Mesothelial cell of epicardium (in vitro differentiated cells): ENCODE results near the gene NR3C2. TPM values are rescaled to one million over a fixed set of nuclear protein-coding genes. Genes with fewer than 3 reads are reported as not detected.
A peak's percentile ranks its signal among the peaks of the same experiment; 100 is the strongest.

Source experiments
- DNase-seq, 2 experiments: peaks; one replicate each; pipeline ENCODE4 v3.0.0; 2021; ENCODE audit warnings: low spot score in 2 of 2; ENCODE audit not compliant: unreplicated experiment in 2 of 2
- H3K27ac Mint-ChIP-seq: 2 replicates; pipeline ENCODE4 v1.8.0; 2021; ENCODE audit warnings: mixed read lengths
- H3K27me3 Mint-ChIP-seq: 2 replicates; pipeline ENCODE4 v1.8.0; 2021; ENCODE audit warnings: low read depth, mixed read lengths
- H3K36me3 Mint-ChIP-seq: 2 replicates; pipeline ENCODE4 v1.8.0; 2021; ENCODE audit warnings: mixed read lengths
- H3K4me1 Mint-ChIP-seq: 2 replicates; pipeline ENCODE4 v1.8.0; 2021; ENCODE audit warnings: mixed read lengths
- H3K4me3 Mint-ChIP-seq: 2 replicates; pipeline ENCODE4 v1.8.0; 2021; ENCODE audit warnings: mild to moderate bottlenecking, moderate library complexity, mixed read lengths
- H3K9me3 Mint-ChIP-seq: 2 replicates; pipeline ENCODE4 v1.8.0; 2021; ENCODE audit warnings: mixed read lengths
- CTCF ChIP-seq: fragments of 200-600 bp; sonication (generic); IDR thresholded peaks from one replicate; pipeline ENCODE4 v1.5.0; 2021; ENCODE audit warnings: antibody characterized with exemption; ENCODE audit not compliant: unreplicated experiment
- total RNA-seq: library from RNA; stranded (reverse); gene quantifications from 3 replicates; pipeline ENCODE4 v1.2.1, GENCODE V29; 2021

NR3C2 gene
- total RNA-seq, 1 donor from 2014 or later: 5.2 TPM

DNA sequence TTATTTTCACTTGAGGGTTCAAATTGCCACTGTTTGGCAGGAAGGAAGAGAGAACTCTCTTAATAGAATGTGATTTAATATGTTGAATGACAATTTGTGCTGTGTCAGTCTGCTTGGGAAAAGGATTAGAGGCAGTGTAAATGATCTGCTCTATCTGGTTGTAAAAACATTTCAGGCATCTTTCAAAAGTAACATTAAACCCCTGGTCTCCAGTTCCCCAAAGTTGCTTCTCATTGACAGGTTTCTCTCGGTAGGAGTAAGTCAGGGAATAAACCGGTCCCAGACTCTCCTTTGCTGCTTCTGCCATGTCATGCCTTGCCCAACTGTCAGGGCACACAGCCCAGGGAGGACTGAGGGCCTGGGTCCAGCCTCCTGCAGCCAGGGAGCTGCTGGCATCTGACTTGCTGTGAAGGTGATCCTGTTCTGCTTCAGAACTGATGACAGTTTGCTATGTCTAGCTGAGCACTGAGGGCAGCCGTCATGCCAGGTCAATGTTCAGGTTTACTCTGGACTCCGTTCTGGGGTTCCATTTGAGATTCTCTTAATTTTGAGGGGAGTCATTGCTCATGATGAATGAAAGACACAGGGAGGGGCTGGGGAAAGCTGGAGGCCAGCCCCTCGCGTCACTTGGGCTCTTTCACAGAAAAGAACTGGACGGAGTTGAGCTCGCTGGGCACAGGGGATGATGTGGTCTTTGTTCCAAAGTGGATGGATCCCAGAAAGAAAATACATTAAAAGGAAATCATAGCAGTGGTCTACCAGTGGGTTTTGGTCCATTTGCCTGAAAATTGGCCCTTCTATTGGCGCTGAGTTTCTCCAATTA, 397.9 kb downstream of the NR3C2 start:
- H3K9me3 Mint-ChIP-seq: no peaks in the 10 kb centered on the region
- no peak overlapping the region for H3K4me3 Mint-ChIP-seq
- peaks cover 13% of the 10 kb centered on the region for H3K4me1 Mint-ChIP-seq
- H3K27me3 Mint-ChIP-seq: no peaks in the 10 kb centered on the region
- H3K27ac Mint-ChIP-seq: no peak overlapping the region
- peaks cover 3% of the 10 kb centered on the region for H3K36me3 Mint-ChIP-seq
- DNase-seq: no peak
- no peak for TF ChIP-seq CTCF

DNA sequence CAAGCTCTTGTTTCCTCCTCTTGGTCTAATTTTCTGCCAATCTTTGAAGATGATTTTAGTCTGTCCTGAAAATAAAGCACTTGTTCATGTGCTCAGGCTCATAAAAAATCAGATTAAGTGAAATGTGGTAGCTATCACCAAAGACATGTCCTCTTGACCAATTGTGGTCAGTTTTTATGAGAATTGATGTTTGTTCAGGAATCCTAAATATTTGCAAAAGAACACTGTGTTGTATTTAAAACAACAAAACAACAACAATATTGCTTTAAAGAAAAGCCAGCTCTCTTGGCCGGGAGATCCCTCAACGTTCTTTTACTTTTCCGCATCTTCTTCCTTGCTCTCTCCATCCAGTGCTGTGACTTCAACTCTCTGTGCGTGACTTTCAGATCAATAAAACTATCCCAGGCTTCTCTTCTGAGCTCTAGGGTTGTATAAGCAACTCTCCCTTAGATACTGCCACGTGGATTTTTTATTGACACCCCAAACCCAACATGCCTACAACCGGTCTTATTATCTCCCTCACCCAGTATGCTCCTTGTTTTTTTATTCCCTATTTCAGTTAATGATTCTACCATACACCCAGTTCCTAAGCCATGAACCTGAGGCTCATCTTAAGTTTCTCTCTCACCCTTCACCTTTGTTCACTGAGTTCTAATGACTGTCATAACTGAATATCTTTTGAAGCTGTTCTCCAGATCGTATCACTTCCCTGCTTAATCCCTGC, 400.4 kb downstream of the NR3C2 start:
- no peaks in the 10 kb centered on the region for H3K9me3 Mint-ChIP-seq
- no peak for DNase-seq
- no peaks in the 10 kb centered on the region for H3K4me1 Mint-ChIP-seq
- no peak overlapping the region for H3K27ac Mint-ChIP-seq
- no peaks in the 10 kb centered on the region for H3K36me3 Mint-ChIP-seq
- no peak overlapping the region for H3K4me3 Mint-ChIP-seq
- H3K27me3 Mint-ChIP-seq: no peaks in the 10 kb centered on the region
- no peak for TF ChIP-seq CTCF

DNA sequence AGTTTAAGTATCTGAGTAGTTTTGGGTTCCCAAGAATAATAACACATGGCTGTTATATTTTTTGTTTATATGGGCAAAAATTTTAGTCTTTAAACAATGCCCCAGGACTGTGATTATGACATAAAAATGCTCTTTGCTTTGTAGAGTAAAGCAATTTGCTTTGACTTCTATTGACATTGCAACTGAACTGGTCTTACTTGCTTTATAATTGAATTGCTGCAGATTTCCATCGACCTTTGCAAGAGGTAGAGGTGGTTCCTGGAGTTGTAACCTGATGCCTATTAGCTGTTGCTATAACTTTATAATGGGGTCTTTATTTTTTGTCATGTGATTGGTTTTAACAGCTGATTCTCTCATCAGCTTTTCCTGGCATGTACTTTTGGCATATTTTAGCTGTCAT, 407.4 kb downstream of the NR3C2 start:
- no peak for TF ChIP-seq CTCF
- Mint-ChIP-seq H3K36me3 (peaks cover 2% of the 10 kb centered on the region), H3K27ac (peak overlapping the region; percentile 2), H3K4me3 (no peak overlapping the region), H3K4me1 (peaks cover 28% of the 10 kb centered on the region), H3K9me3 (no peaks in the 10 kb centered on the region), H3K27me3 (no peaks in the 10 kb centered on the region)
- no peak for DNase-seq

- Mint-ChIP-seq H3K4me3 (no peak overlapping the region), H3K9me3 (peaks cover 11% of the 10 kb centered on the region), H3K36me3 (peaks cover 8% of the 10 kb centered on the region), H3K27me3 (no peaks in the 10 kb centered on the region), H3K27ac (peak overlapping the region; percentile 0), H3K4me1 (peaks cover 38% of the 10 kb centered on the region)
- TF ChIP-seq CTCF: no peak
- DNase-seq: no peak
Observed at GRCh38 chr4:148030193-148030873, 411.9 kb downstream of the NR3C2 start.

- H3K27me3 Mint-ChIP-seq: no peaks in the 10 kb centered on the region
- peaks cover 8% of the 10 kb centered on the region for H3K36me3 Mint-ChIP-seq
- peaks cover 11% of the 10 kb centered on the region for H3K9me3 Mint-ChIP-seq
- no peak for TF ChIP-seq CTCF
- no peak for DNase-seq
- H3K4me1 Mint-ChIP-seq: peaks cover 33% of the 10 kb centered on the region
- H3K27ac Mint-ChIP-seq: peak overlapping the region; percentile 32
- H3K4me3 Mint-ChIP-seq: no peak overlapping the region
Observed at GRCh38 chr4:148029781-148030180, 412.4 kb downstream of the NR3C2 start.
